GM23338 (cell line): ENCODE results near the gene SOCS2. TPM values are rescaled to one million over a fixed set of nuclear protein-coding genes. Genes with fewer than 3 reads are reported as not detected.

ENCODE experiments used
- ATAC-seq: fragments of 200-7000 bp; cut with Tn5 transposase; 3 replicates; pipeline ENCODE4 v1.9.1; 2020
- DNase-seq: peaks from one replicate; pipeline ENCODE4 v3.0.0-alpha.2; 2015; ENCODE audit warnings: low spot score
- H2AFZ ChIP-seq: fragments of 200-600 bp; sonication (generic); 2 replicates; pipeline ENCODE4 v1.8.0; 2016; ENCODE audit warnings: antibody characterized with exemption, mild to moderate bottlenecking, moderate library complexity
- H3F3A ChIP-seq: fragments of 200-600 bp; sonication (generic); replicated peaks from 2 replicates; pipeline ENCODE4 v1.8.0; 2017; ENCODE audit warnings: antibody characterized with exemption, mixed run types, low read depth
- H3K27ac ChIP-seq: fragments of 200-600 bp; sonication (generic); 2 replicates; pipeline ENCODE4 v1.6.1; 2016; ENCODE audit warnings: low read depth
- H3K27me3 ChIP-seq: fragments of 200-600 bp; sonication (generic); 2 replicates; pipeline ENCODE4 v1.8.0; 2016; ENCODE audit warnings: mild to moderate bottlenecking, mixed run types, moderate library complexity; ENCODE audit not compliant: insufficient read depth
- H3K36me3 ChIP-seq: fragments of 200-600 bp; sonication (generic); 2 replicates; pipeline ENCODE4 v1.8.0; 2016; ENCODE audit warnings: mild to moderate bottlenecking; ENCODE audit not compliant: insufficient read depth
- H3K4me1 ChIP-seq: fragments of 200-600 bp; sonication (generic); 2 replicates; pipeline ENCODE4 v1.8.0; 2016; ENCODE audit warnings: mild to moderate bottlenecking, moderate library complexity; ENCODE audit not compliant: insufficient read depth
- H3K4me2 ChIP-seq: fragments of 200-600 bp; sonication (generic); 2 replicates; pipeline ENCODE4 v1.7.1; 2017; ENCODE audit warnings: mixed run types
- H3K4me3 ChIP-seq: fragments of 200-600 bp; sonication (generic); 2 replicates; pipeline ENCODE4 v1.6.1; 2016; ENCODE audit warnings: mixed run types
- H3K79me2 ChIP-seq: fragments of 200-600 bp; sonication (generic); replicated peaks from 2 replicates; pipeline ENCODE4 v1.8.0; 2017; ENCODE audit warnings: mild to moderate bottlenecking; ENCODE audit not compliant: insufficient read depth
- H3K9me2 ChIP-seq: fragments of 200-600 bp; sonication (generic); 2 replicates; pipeline ENCODE4 v1.8.0; 2017; ENCODE audit not compliant: insufficient read depth
- H4K20me1 ChIP-seq: fragments of 200-600 bp; sonication (generic); replicated peaks from 2 replicates; pipeline ENCODE4 v1.8.0; 2017; ENCODE audit warnings: mild to moderate bottlenecking; ENCODE audit not compliant: insufficient read depth
- H3K27ac Mint-ChIP-seq: 2 replicates; pipeline ENCODE4 v1.8.0; 2020; ENCODE audit warnings: inconsistent platforms, mild to moderate bottlenecking, moderate library complexity, mixed read lengths
- H3K27me3 Mint-ChIP-seq: 3 replicates; pipeline ENCODE4 v1.8.0; 2022; ENCODE audit warnings: low read depth, mild to moderate bottlenecking, moderate library complexity, mixed read lengths, inconsistent platforms; ENCODE audit not compliant: insufficient read depth, poor library complexity
- H3K36me3 Mint-ChIP-seq: 3 replicates; pipeline ENCODE4 v1.8.0; 2021; ENCODE audit warnings: low read depth, mild to moderate bottlenecking, inconsistent platforms, moderate library complexity, mixed read lengths
- H3K4me1 Mint-ChIP-seq: 3 replicates; pipeline ENCODE4 v1.8.0; 2020; ENCODE audit warnings: mild to moderate bottlenecking, inconsistent platforms, mixed read lengths
- H3K4me3 Mint-ChIP-seq: 3 replicates; pipeline ENCODE4 v1.8.0; 2021; ENCODE audit warnings: moderate library complexity, mild to moderate bottlenecking, inconsistent platforms, mixed read lengths
- H3K9me3 Mint-ChIP-seq: 3 replicates; pipeline ENCODE4 v1.8.0; 2020; ENCODE audit warnings: moderate library complexity, mild to moderate bottlenecking, inconsistent platforms, mixed read lengths
- CREB1 ChIP-seq: fragments of 250-450 bp; sonication (Bioruptor Pico); IDR thresholded peaks from 2 replicates; pipeline ENCODE4 v1.5.0; 2020; ENCODE audit warnings: low read depth, mild to moderate bottlenecking, moderate library complexity
- EZH2 ChIP-seq: fragments of 200-600 bp; sonication (generic); IDR thresholded peaks from one replicate; pipeline ENCODE4 v1.8.0; 2017; ENCODE audit warnings: antibody characterized with exemption, mild to moderate bottlenecking, low read depth; ENCODE audit not compliant: unreplicated experiment
- EZH2phosphoT487 ChIP-seq: fragments of 200-600 bp; sonication (generic); IDR thresholded peaks from one replicate; pipeline ENCODE4 v1.8.1; 2018; ENCODE audit warnings: antibody characterized with exemption; ENCODE audit not compliant: unreplicated experiment
- NANOG ChIP-seq: IDR thresholded peaks from 2 replicates; pipeline ENCODE4 v1.6.1; 2016; ENCODE audit warnings: antibody characterized with exemption, borderline replicate concordance
- POLR2AphosphoS5 ChIP-seq: IDR thresholded peaks from 2 replicates; pipeline ENCODE4 v1.6.1; 2016; ENCODE audit warnings: antibody characterized with exemption, low read depth
- polyA plus RNA-seq: library from polyadenylated mRNA; unstranded; fragments of >200 nt; fragmentation: Nextera tagmentation; extraction: Ambion mirVana; gene quantifications from 2 replicates; pipeline ENCODE4 v1.2.1, GENCODE V29; 2016
- total RNA-seq: library from RNA; depleted of rRNA; stranded (reverse); fragments of >200 nt; shearing (Covaris generic); gene quantifications from 2 replicates; pipeline ENCODE4 v1.2.3, GENCODE V29; 2014
- TF ChIP-seq, protein P1 (sequence below), 2 experiments: fragments of 200-600 bp in 1 of 2; sonication (generic) in 1 of 2; conservative IDR thresholded peaks; 2 replicates each; pipeline versions ENCODE4 v1.5.1 to v1.6.1; 2016 to 2017; ENCODE audit warnings: antibody characterized with exemption in 2 of 2, low read depth in 2 of 2, mild to moderate bottlenecking in 2 of 2, moderate library complexity in 1 of 2

Gene SOCS2
- total and polyA plus RNA-seq, 2 experiments from 2014 or later = 15.5 to 32.4 TPM

- H3K9me3 Mint-ChIP-seq = no peaks in the 10 kb centered on the region; the same call in 1 of the 3 replicates
These were observed 457 bp downstream of the SOCS2 start for GRCh38 chr12:93572712-93573551.

GRCh38 chr12:93573552-93574223 is 1.2 kb downstream of the SOCS2 start:
- H3K36me3 ChIP-seq = no peaks in the 10 kb centered on the region
- H4K20me1 ChIP-seq = peaks cover 14% of the 10 kb centered on the region
- no peak overlapping the region for H3K27ac ChIP-seq
- DNase-seq = peak; percentile 44
- no peak for ATAC-seq
- H3K36me3 Mint-ChIP-seq = peaks cover 28% of the 10 kb centered on the region
- peak overlapping the region; percentile 97 for H3K4me3 ChIP-seq
- H3F3A ChIP-seq = peaks cover 14% of the 10 kb centered on the region
- peaks cover 38% of the 10 kb centered on the region for H3K79me2 ChIP-seq
- H3K4me1 Mint-ChIP-seq = peaks cover 40% of the 10 kb centered on the region
- peak overlapping the region; percentile 99 for H3K4me2 ChIP-seq
- H3K27ac Mint-ChIP-seq = no peak overlapping the region
- no peak for TF ChIP-seq NANOG
- TF ChIP-seq EZH2 = peak; percentile 70
- H3K4me1 ChIP-seq = peaks cover 38% of the 10 kb centered on the region
- H3K9me3 Mint-ChIP-seq = no peaks in the 10 kb centered on the region; the same call in 2 of the 3 replicates
- H3K27me3 ChIP-seq = peaks cover 43% of the 10 kb centered on the region
- H3K4me3 Mint-ChIP-seq = peak overlapping the region; percentile 76
- H3K9me2 ChIP-seq = no peaks in the 10 kb centered on the region
- peak overlapping the region; percentile 90 for H2AFZ ChIP-seq
- peaks cover 29% of the 10 kb centered on the region for H3K27me3 Mint-ChIP-seq

More at GRCh38 chr12:93572712-93573551, 457 bp downstream of the SOCS2 start:
- H3K27ac Mint-ChIP-seq = 0 out of 2 replicates have a peak overlapping the region, but pooled peaks have one; percentile 74
- H4K20me1 ChIP-seq = peaks cover 14% of the 10 kb centered on the region
- H3K9me2 ChIP-seq = no peaks in the 10 kb centered on the region
- peaks cover 38% of the 10 kb centered on the region for H3K4me1 ChIP-seq
- peaks cover 35% of the 10 kb centered on the region for H3K4me1 Mint-ChIP-seq
- ATAC-seq = peak; percentile 14
- peak overlapping the region; percentile 99 for H3K4me2 ChIP-seq
- no peaks in the 10 kb centered on the region for H3K36me3 ChIP-seq
- peak overlapping the region; percentile 76 for H3K4me3 Mint-ChIP-seq
- peaks cover 14% of the 10 kb centered on the region for H3F3A ChIP-seq
- DNase-seq = peak; percentile 79
- peak overlapping the region; percentile 90 for H2AFZ ChIP-seq
- peaks cover 28% of the 10 kb centered on the region for H3K36me3 Mint-ChIP-seq
- TF ChIP-seq POLR2AphosphoS5 = peak; percentile 41; the same call in 1 of the 2 replicates
- TF ChIP-seq EZH2phosphoT487 = peak; percentile 18
- no peak for TF ChIP-seq CREB1 (CRISPR knock-in tag)
- TF ChIP-seq, protein P1, sequence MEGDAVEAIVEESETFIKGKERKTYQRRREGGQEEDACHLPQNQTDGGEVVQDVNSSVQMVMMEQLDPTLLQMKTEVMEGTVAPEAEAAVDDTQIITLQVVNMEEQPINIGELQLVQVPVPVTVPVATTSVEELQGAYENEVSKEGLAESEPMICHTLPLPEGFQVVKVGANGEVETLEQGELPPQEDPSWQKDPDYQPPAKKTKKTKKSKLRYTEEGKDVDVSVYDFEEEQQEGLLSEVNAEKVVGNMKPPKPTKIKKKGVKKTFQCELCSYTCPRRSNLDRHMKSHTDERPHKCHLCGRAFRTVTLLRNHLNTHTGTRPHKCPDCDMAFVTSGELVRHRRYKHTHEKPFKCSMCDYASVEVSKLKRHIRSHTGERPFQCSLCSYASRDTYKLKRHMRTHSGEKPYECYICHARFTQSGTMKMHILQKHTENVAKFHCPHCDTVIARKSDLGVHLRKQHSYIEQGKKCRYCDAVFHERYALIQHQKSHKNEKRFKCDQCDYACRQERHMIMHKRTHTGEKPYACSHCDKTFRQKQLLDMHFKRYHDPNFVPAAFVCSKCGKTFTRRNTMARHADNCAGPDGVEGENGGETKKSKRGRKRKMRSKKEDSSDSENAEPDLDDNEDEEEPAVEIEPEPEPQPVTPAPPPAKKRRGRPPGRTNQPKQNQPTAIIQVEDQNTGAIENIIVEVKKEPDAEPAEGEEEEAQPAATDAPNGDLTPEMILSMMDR (conservative IDR thresholded peaks at IDR 0.05; ENCODE audit: low read depth in 2 of 2) = peak in 1 of 2 experiments; percentile 18; a peak in 1 of 4 replicates
- peaks cover 43% of the 10 kb centered on the region for H3K27me3 ChIP-seq
- no peak overlapping the region for H3K27ac ChIP-seq
- H3K27me3 Mint-ChIP-seq = peaks cover 29% of the 10 kb centered on the region
- H3K79me2 ChIP-seq = peaks cover 38% of the 10 kb centered on the region
- H3K4me3 ChIP-seq = peak overlapping the region; percentile 97
